ES-I3 (cell line): ENCODE measurements around the gene OXCT1.

Experiments
- H3K36me3 ChIP-seq: 2 replicates; pipeline ENCODE4 v1.6.1; 2013; ENCODE audit warnings: mild to moderate bottlenecking, low read length, control low read depth, moderate library complexity; ENCODE audit not compliant: insufficient read depth
- H3K4me1 ChIP-seq: 2 replicates; pipeline ENCODE4 v1.6.1; 2013; ENCODE audit warnings: mild to moderate bottlenecking, control low read depth, low read length; ENCODE audit not compliant: insufficient read depth
- H3K9ac ChIP-seq: 2 replicates; pipeline ENCODE4 v1.6.1; 2013; ENCODE audit warnings: low read depth, mild to moderate bottlenecking, low read length, moderate library complexity
- H3K9me3 ChIP-seq: 2 replicates; pipeline ENCODE4 v1.6.1; 2013; ENCODE audit warnings: mild to moderate bottlenecking, low read length, moderate library complexity; ENCODE audit not compliant: control insufficient read depth, insufficient read depth

The OXCT1 gene

GRCh38 chr5:41883243-41883642 is 13.0 kb upstream of the OXCT1 start:
- Histone ChIP-seq H3K4me1 (no peaks in the 10 kb centered on the region; the same call in 1 of the 2 replicates), H3K9me3 (peaks cover 4% of the 10 kb centered on the region; the same call in 1 of the 2 replicates), H3K9ac (no peak overlapping the region), H3K36me3 (no peaks in the 10 kb centered on the region)

GRCh38 chr5:41882765-41883164 is 12.5 kb upstream of the OXCT1 start:
- Histone ChIP-seq H3K9ac (no peak overlapping the region), H3K9me3 (peaks cover 4% of the 10 kb centered on the region; the same call in 1 of the 2 replicates), H3K4me1 (no peaks in the 10 kb centered on the region; the same call in 1 of the 2 replicates), H3K36me3 (no peaks in the 10 kb centered on the region)

DNA sequence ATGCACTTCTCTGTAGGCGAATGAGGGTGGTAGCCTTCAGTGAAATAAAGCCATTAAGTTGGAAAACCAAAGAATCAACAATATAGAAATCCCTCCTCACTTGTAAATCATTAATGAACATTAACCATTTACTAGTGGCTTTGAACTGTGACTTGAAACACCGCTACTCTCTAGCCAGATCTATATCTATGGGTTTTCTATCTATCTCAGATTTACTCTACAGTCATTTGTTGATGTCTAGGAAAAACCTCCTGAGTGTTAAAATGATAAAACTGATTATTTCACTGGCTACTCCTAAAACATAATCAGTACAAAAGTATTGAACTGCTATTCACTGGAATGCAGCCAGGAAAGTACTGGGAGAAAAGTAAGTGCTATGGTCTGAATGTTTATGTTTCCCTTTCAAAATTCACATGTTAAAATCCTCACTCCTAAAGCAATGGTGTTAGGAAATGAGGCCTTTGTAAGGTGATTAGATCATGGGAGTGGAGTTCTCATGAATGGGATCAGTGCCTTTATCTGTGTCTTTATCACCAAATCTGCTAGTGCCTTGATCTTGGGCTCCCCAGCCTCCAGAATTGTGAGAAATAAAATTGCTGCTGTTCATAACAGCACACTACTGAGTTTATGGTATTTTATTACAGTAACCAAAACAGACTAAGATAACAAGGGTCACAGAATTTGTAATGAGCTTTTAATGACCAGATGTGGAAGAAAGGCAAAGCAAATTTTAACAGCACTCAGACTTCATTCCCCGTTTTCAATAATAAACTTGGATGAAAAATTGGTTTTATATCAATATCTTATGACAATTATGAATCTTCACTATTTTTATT is 8.6 kb upstream of the OXCT1 start:
- Histone ChIP-seq H3K9ac (no peak overlapping the region), H3K36me3 (no peaks in the 10 kb centered on the region), H3K4me1 (no peaks in the 10 kb centered on the region; the same call in 1 of the 2 replicates), H3K9me3 (peaks cover 4% of the 10 kb centered on the region; the same call in 1 of the 2 replicates)

DNA sequence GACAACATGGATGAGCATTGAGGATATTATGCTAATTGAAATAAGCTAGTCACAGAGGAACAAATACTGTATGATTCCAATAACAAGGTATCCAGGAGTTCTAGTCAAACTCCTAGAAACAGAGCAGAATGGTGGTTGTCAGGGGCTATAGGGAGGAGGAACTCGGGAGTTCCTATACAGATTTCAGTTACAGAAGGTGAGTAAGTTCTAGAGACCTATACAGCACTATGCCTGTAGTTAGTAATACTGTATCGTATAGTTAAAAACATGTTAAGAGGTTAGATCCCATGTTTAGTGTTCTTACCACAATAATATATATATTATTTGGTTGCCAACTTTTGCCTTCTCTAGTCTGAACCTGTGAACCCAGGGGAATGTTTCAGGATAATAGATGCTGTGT is 7.9 kb upstream of the OXCT1 start:
- Histone ChIP-seq H3K9me3 (peaks cover 4% of the 10 kb centered on the region; the same call in 1 of the 2 replicates), H3K36me3 (no peaks in the 10 kb centered on the region), H3K9ac (no peak overlapping the region), H3K4me1 (no peaks in the 10 kb centered on the region; the same call in 1 of the 2 replicates)

DNA sequence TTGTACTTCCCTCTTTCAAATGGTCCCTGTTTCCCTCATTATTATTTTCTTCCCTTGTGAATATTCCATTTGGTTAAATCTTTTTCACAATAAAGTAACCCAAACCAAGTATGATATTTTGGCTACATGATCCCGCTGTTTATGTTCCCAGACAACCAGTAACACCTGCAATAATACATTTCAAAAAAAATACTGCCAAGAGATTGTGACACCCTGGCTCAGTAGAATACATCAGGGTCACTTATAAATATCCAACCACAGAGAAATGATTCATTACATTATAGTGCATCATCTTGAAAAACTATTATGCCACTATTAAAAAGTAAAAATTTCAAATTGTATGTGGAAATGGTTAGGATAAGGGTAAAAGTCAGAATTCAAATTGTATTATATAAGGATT is 7.2 kb upstream of the OXCT1 start:
- Histone ChIP-seq H3K36me3 (no peaks in the 10 kb centered on the region), H3K4me1 (no peaks in the 10 kb centered on the region; the same call in 1 of the 2 replicates), H3K9me3 (peaks cover 4% of the 10 kb centered on the region; the same call in 1 of the 2 replicates), H3K9ac (no peak overlapping the region)

DNA sequence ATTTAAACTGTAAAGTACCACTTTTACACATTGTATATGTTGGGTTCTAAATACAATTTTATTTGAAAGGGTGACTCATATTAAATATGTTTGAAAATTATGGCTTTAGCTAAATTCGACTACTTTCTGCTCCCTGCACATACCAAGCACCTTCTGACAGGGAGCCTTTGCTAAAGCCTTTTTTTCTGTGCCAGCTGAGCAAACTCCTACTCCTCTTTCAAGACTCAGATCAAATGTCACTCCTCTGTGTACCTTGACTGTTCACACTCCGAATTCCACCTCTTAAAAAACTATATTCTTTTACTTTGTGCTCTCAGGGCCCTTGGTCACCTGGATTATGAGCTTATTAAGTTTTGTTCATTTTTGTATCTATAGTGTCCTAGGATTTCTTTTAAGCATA is 6.5 kb upstream of the OXCT1 start:
- Histone ChIP-seq H3K36me3 (no peaks in the 10 kb centered on the region), H3K9me3 (peaks cover 4% of the 10 kb centered on the region; the same call in 1 of the 2 replicates), H3K9ac (no peak overlapping the region), H3K4me1 (no peaks in the 10 kb centered on the region; the same call in 1 of the 2 replicates)

DNA sequence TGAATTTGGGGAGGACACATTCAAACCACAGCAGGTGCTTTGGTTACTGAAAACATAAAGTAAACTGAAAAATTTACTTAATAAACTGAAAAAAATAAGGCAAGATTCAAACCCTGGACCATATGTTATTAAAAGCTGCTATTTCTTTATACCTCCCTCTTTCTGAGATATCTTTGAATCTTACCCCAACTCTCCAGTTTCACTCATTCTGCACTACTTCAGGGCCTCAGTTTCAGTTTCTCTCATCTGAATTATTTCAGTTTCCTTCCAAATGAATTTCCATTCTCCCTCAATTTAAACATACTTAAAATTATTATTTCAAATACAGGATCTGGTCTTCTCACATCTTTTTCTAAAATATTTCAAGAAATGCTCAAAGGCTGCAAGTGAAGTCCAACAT is 4.9 kb upstream of the OXCT1 start:
- Histone ChIP-seq H3K9me3 (peaks cover 3% of the 10 kb centered on the region; the same call in 1 of the 2 replicates), H3K9ac (no peak overlapping the region), H3K4me1 (no peaks in the 10 kb centered on the region; the same call in 1 of the 2 replicates), H3K36me3 (no peaks in the 10 kb centered on the region)

- Histone ChIP-seq H3K36me3 (no peaks in the 10 kb centered on the region), H3K9ac (no peak overlapping the region), H3K4me1 (no peaks in the 10 kb centered on the region; the same call in 1 of the 2 replicates), H3K9me3 (no peaks in the 10 kb centered on the region)
Measured at GRCh38 chr5:41874512-41875060, 4.4 kb upstream of the OXCT1 start.

GRCh38 chr5:41871852-41872251 is 1.6 kb upstream of the OXCT1 start:
- Histone ChIP-seq H3K4me1 (no peaks in the 10 kb centered on the region), H3K9ac (no peak overlapping the region), H3K36me3 (no peaks in the 10 kb centered on the region), H3K9me3 (no peaks in the 10 kb centered on the region; the same call in 1 of the 2 replicates)

GRCh38 chr5:41870627-41871048 is 413 bp upstream of the OXCT1 start:
- no peaks in the 10 kb centered on the region; the same call in 1 of the 2 replicates for H3K9me3 ChIP-seq
- H3K9ac ChIP-seq = peak overlapping the region; percentile 50; the same call in 1 of the 2 replicates
- H3K4me1 ChIP-seq = no peaks in the 10 kb centered on the region
- H3K36me3 ChIP-seq = no peaks in the 10 kb centered on the region

DNA sequence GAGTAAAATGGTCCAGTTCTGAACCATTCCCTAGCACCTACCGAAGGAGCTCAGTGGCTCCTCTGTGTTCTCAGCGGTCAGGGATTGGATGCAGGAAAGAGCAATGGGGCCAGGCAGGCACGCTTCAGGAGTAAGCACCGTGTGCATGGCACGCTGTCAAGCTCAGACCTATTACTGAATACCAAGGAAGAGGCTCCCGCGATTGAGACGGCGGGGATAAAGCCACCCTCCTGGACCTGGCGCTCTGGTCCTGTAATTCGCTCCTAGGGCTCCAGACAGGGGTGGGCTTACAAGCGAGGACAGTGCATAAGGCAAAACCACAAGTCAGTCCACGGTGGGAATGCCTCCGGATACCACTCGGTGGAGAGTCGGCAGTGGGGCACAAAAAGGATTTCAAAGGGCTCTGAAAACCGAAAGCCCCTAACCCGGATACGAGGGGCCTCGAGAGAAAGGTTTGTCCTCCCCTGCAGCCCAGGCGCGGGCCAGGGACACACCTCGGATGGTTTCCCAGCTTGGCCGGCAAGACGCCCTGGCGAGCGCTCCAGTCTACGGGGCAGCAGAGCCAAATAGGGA is 988 bp downstream of the OXCT1 start:
- H3K4me1 ChIP-seq = no peaks in the 10 kb centered on the region
- H3K9me3 ChIP-seq = no peaks in the 10 kb centered on the region; the same call in 1 of the 2 replicates
- H3K36me3 ChIP-seq = no peaks in the 10 kb centered on the region
- H3K9ac ChIP-seq = peak overlapping the region; percentile 50

DNA sequence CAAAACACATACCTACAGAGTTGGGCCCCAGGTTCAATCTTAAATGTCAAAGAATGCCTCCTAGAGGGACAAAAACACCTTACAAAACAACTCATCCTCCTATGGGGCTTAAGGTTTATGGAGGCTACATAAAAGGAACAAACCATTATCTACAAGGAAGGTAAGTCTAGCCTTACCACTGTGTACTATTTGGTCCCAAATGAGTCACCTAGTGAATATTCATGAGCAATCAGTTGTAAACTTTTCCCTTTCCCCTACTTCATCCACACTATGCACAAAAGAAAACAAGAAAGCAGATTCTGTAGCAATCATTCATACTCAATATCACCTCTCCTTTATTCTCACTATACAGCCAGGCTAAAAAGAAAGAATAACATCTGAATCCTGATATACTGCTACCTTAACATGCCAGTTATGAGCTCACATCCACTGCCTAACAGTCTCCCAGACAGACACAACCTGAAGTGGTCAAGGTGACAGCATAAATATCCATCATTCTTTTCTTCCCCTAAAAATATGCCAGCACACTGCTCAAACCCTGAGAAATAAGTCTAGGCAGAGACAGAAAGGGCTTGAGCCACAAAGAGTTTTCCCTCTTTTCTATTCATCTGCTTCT is 6.2 kb downstream of the OXCT1 start:
- H3K4me1 ChIP-seq = no peaks in the 10 kb centered on the region
- H3K9ac ChIP-seq = no peak overlapping the region
- H3K9me3 ChIP-seq = no peaks in the 10 kb centered on the region
- no peaks in the 10 kb centered on the region for H3K36me3 ChIP-seq

DNA sequence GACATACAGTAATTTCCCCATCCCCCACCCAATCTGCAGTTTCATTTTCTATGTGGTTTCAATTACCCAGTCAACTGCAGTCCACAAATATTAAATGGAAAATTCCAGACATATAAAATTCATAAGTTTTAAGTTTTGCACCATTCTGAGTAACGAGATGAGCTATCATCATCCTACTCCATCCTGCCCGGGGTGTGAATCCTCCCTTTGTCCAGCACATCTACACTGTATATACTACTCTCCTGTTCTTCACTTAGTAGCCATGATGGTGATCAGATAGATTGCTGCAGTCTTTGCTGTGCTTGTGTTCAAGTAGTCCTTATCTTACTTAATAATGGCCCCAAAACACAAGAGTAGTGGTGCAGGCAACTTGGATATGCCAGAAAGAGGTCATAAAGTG is 11.3 kb downstream of the OXCT1 start:
- no peaks in the 10 kb centered on the region for H3K9me3 ChIP-seq
- H3K36me3 ChIP-seq = no peaks in the 10 kb centered on the region
- H3K9ac ChIP-seq = no peak overlapping the region
- no peaks in the 10 kb centered on the region for H3K4me1 ChIP-seq

- H3K9me3 ChIP-seq = no peaks in the 10 kb centered on the region
- no peak overlapping the region for H3K9ac ChIP-seq
- no peaks in the 10 kb centered on the region for H3K36me3 ChIP-seq
- no peaks in the 10 kb centered on the region for H3K4me1 ChIP-seq
Measured at GRCh38 chr5:41857989-41858388, 12.2 kb downstream of the OXCT1 start.
